Upper lobe of left lung (tissue), 4 donors: ENCODE results near the gene HECTD4.

Experiments used
- CTCF ChIP-seq, 6 experiments: fragments of 450-650 bp in 4 of 6; fragments of 200-600 bp in 2 of 6; sonication (generic) in 2 of 6; IDR thresholded peaks; one replicate each; pipeline ENCODE4 v1.5.1; 2016 to 2019; ENCODE audit warnings: antibody characterized with exemption in 6 of 6
- EP300 ChIP-seq, 4 donors: sonication (generic); formaldehyde crosslinking; IDR thresholded peaks; one replicate each; pipeline ENCODE4 v1.5.1; 2017; ENCODE audit warnings: antibody characterized with exemption in 4 of 4, control low read depth in 2 of 4
- POLR2A ChIP-seq, 4 donors: fragments of 450-650 bp; IDR thresholded peaks; one replicate each; pipeline ENCODE4 v1.5.1; 2016 to 2017; ENCODE audit warnings: antibody characterized with exemption in 4 of 4, mild to moderate bottlenecking in 2 of 4
- POLR2AphosphoS5 ChIP-seq, 2 donors: sonication (generic); formaldehyde crosslinking; IDR thresholded peaks; one replicate each; pipeline ENCODE4 v1.5.1; 2017; ENCODE audit warnings: antibody characterized with exemption in 2 of 2

- no peak for TF ChIP-seq CTCF (IDR thresholded peaks at IDR 0.05)
- peak; percentile 23 to 29 for TF ChIP-seq POLR2AphosphoS5 (IDR thresholded peaks at IDR 0.05)
- peak in 2 of 4 donors; percentile 32 to 49 for TF ChIP-seq POLR2A (IDR thresholded peaks at IDR 0.05)
- no peak for TF ChIP-seq EP300 (IDR thresholded peaks at IDR 0.05)
These were observed 265.8 kb downstream of the HECTD4 start for GRCh38 chr12:112116232-112117060.
